ENCODE data around the gene BEST4. TPM values are rescaled to one million over a fixed set of nuclear protein-coding genes. Genes with fewer than 3 reads are reported as not detected.

BEST4 gene
- total and polyA plus RNA-seq, 2 of the 4 experiments (the other 2 are of a cell fraction): 0.07 TPM; not detected in 1

GRCh38 chr1:44743211-44743610 is 44.8 kb downstream of the BEST4 start:
- TF ChIP-seq NFE2L2 (IDR thresholded peaks at IDR 0.05; ENCODE audit: low read depth, low read length): no peak
- TF ChIP-seq USF2 (IDR thresholded peaks at IDR 0.05; ENCODE audit: low read depth, low read length): no peak
- TF ChIP-seq BHLHE40 (IDR thresholded peaks at IDR 0.05; ENCODE audit: low read depth, low read length): no peak
- TF ChIP-seq, protein P1, sequence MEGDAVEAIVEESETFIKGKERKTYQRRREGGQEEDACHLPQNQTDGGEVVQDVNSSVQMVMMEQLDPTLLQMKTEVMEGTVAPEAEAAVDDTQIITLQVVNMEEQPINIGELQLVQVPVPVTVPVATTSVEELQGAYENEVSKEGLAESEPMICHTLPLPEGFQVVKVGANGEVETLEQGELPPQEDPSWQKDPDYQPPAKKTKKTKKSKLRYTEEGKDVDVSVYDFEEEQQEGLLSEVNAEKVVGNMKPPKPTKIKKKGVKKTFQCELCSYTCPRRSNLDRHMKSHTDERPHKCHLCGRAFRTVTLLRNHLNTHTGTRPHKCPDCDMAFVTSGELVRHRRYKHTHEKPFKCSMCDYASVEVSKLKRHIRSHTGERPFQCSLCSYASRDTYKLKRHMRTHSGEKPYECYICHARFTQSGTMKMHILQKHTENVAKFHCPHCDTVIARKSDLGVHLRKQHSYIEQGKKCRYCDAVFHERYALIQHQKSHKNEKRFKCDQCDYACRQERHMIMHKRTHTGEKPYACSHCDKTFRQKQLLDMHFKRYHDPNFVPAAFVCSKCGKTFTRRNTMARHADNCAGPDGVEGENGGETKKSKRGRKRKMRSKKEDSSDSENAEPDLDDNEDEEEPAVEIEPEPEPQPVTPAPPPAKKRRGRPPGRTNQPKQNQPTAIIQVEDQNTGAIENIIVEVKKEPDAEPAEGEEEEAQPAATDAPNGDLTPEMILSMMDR (conservative IDR thresholded peaks at IDR 0.05; ENCODE audit: low read depth, low read length): no peak
- H3K14ac ChIP-seq (replicated peaks; ENCODE audit: low read depth, low read length): 0 out of 2 replicates have a peak overlapping the region, but pooled peaks have one; percentile 14
- H3K4me3 ChIP-seq (ENCODE audit: insufficient read depth, low read depth, low read length): no peak overlapping the region
- H4K20me1 ChIP-seq (ENCODE audit: insufficient read depth, low read length): no peaks in the 10 kb centered on the region; the same call in 1 of the 2 replicates
- DNase-seq (no peak), ATAC-seq (ENCODE audit: low read depth) (no peak)
- no peak overlapping the region for H3K9ac ChIP-seq (ENCODE audit: low read depth, low read length)
- peaks cover 5% of the 10 kb centered on the region for H3K9me1 ChIP-seq (ENCODE audit: insufficient read depth, low read length)
- H4K91ac ChIP-seq (ENCODE audit: insufficient read depth, low read depth, low read length): no peak overlapping the region
- peak overlapping the region; percentile 71 for H2AFZ ChIP-seq (replicated peaks; ENCODE audit: low read length, poor library complexity)
- ChIA-PET CTCF (interaction anchor here (0.6 to 1.5 kb wide), 2 partner anchors 13 to 91 kb away, joined by 5 to 8 read pairs; partner anchors contain the start of gene RNU5D-1), POLR2A (ENCODE audit: unreplicated experiment) (interaction anchor here (0.6 kb wide), 1 partner anchor 76 kb away, joined by 3 read pairs; no protein-coding TSS in a partner anchor)
- no peak overlapping the region for H2BK15ac ChIP-seq (ENCODE audit: low read depth, low read length)
- H4K8ac ChIP-seq (ENCODE audit: low read depth in 2 of 2, low read length in 2 of 2): peak overlapping the region in 1 of 2 experiments; percentile 31; a peak in 2 of 4 replicates
- no peak overlapping the region for H3K4me2 ChIP-seq (ENCODE audit: low read depth, low read length)
- H3K4ac ChIP-seq (ENCODE audit: low read depth, low read length): peak overlapping the region; percentile 4; the same call in 1 of the 2 replicates
- H3K27me3 ChIP-seq (ENCODE audit: control insufficient read depth, insufficient read depth, low read length): no peaks in the 10 kb centered on the region
- no peak overlapping the region for H3K56ac ChIP-seq (ENCODE audit: extremely low read depth, insufficient read depth, low read length)
- H3K79me1 ChIP-seq (ENCODE audit: low read depth in 1 of 2, low read length in 2 of 2): peaks cover 39 to 61% of the 10 kb centered on the region in 2 experiments
- no peak overlapping the region for H2BK5ac ChIP-seq (ENCODE audit: low read depth, low read length, poor library complexity, severe bottlenecking)
- H3K23ac ChIP-seq (ENCODE audit: low read depth, low read length): peak overlapping the region; percentile 94
- WGBS, 2 experiments (ENCODE audit: extremely low coverage in 2 of 2, insufficient read length in 1 of 2): no CpG with 5 or more reads among the region's 1 CpG
- H3K18ac ChIP-seq (ENCODE audit: low read depth, low read length): no peak overlapping the region
- BruUV-seq (replicated peaks): no TSS peak
- no peak overlapping the region for H2BK20ac ChIP-seq (ENCODE audit: low read depth, low read length)
- H4K5ac ChIP-seq (ENCODE audit: low read depth, low read length): no peak overlapping the region; the same call in 1 of the 2 replicates
- intact Hi-C loops (cut with micrococcal nuclease): no loop called here
- dilution Hi-C loops (cut with HindIII; ENCODE audit: low sequenced_read_pairs, unreplicated experiment): no loop called here
- H2AK9ac ChIP-seq (replicated peaks; ENCODE audit: low read depth, low read length, poor library complexity): no peak overlapping the region
- peaks cover 4% of the 10 kb centered on the region for H3K4me1 ChIP-seq (ENCODE audit: control insufficient read depth, insufficient read depth, low read length)
- H2BK120ac ChIP-seq (ENCODE audit: low read depth, low read length): no peak overlapping the region
- in situ Hi-C loops (cut with MboI; ENCODE audit: low sequenced_read_pairs): no loop called here
- no peak overlapping the region for H3K27ac ChIP-seq (ENCODE audit: insufficient read depth, low read length)
- H3K36me3 ChIP-seq (ENCODE audit: control insufficient read depth, insufficient read depth, low read length): peaks cover 3% of the 10 kb centered on the region; the same call in 1 of the 2 replicates
- no peak overlapping the region for H2AK5ac ChIP-seq (ENCODE audit: low read depth, low read length)
- no peaks in the 10 kb centered on the region for H3K9me3 ChIP-seq (ENCODE audit: control insufficient read depth, insufficient read depth, low read length)
